Heart left ventricle (tissue), 13 donors: ENCODE measurements around the gene PFKFB4.

Experiments
- CTCF ChIP-seq, 12 donors: fragments of 200-600 bp; sonication (generic) in 4 of 12; IDR thresholded peaks; one replicate each; pipeline versions ENCODE4 v1.5.0 to v1.8.0; 2018 to 2022; ENCODE audit warnings: antibody characterized with exemption in 12 of 12, mild to moderate bottlenecking in 5 of 12
- POLR2A ChIP-seq, 2 donors: fragments of 450-650 bp; IDR thresholded peaks; one replicate each; pipeline ENCODE4 v1.6.1; 2017; ENCODE audit warnings: antibody characterized with exemption in 2 of 2, mild to moderate bottlenecking in 2 of 2, moderate library complexity in 2 of 2
- donor health status: ischemic (EF 13 %, LVEDD 7.1; RV severe dilation, severe dysfunction).
- donor health status: DM: no; HTN: yes; CAD: no.
- donor health status: DM: no; HTN: no; CAD: no.
- donor health status: ischemic (EF 25% LVEDD 6.9; RV normal size, moderate dysfunction).
- donor health status: ischemic (EF 25% LVEDD 5.7; RV mildly dilated, moderate dysfunction).
- donor health status: ischemic (EF 35%, LVEDD 5.7; RV mildly dilated, moderate dysfunction).
- donor health status: nonischemic (EF 11% LVEDD 7.7; RV severe dilation, severe dysfunction).
- donor health status: DM: yes; HTN: yes; CAD: no.
- donor health status: PGD.
- donor health status: ischemic (EF 29% LVEDD 5.4; RV normal size, mild dysfunction).
- donor health status: nonischemic (EF 23%, LVEDD 6.1; RV moderate dilation, normal function).

- TF ChIP-seq CTCF (IDR thresholded peaks at IDR 0.05) (no peak), POLR2A (IDR thresholded peaks at IDR 0.05) (no peak)
Measured at GRCh38 chr3:48560648-48561018, 4.0 kb upstream of the PFKFB4 start.
